HL-60 (cell line): ENCODE measurements around the gene HBA2.

ENCODE experiments used
- DNase-seq, 2 experiments: peaks; one replicate each; pipeline ENCODE4 v3.0.0-alpha.2; 2010 to 2020; ENCODE audit warnings: low read depth in 1 of 2, low spot score in 1 of 2
- H3K27ac ChIP-seq: fragments of 250-450 bp; sonication (Bioruptor Pico); replicated peaks from 2 replicates; pipeline ENCODE4 v1.5.1; 2020; ENCODE audit warnings: mild to moderate bottlenecking, moderate library complexity
- H3K27me3 ChIP-seq: fragments of 250-450 bp; sonication (Bioruptor Pico); 2 replicates; pipeline ENCODE4 v1.5.1; 2021; ENCODE audit warnings: mild to moderate bottlenecking, moderate library complexity; ENCODE audit not compliant: insufficient read depth, poor library complexity, severe bottlenecking
- H3K4me3 ChIP-seq: replicated peaks from 2 replicates; pipeline ENCODE4 v1.5.1; 2011; ENCODE audit warnings: mild to moderate bottlenecking, control low read depth, low read length; ENCODE audit not compliant: insufficient read depth
- GABPA ChIP-seq: IDR thresholded peaks from 2 replicates; pipeline ENCODE4 v1.6.1; 2012; ENCODE audit warnings: low read depth
- POLR2AphosphoS5 ChIP-seq: IDR thresholded peaks from 2 replicates; pipeline ENCODE4 v1.6.1; 2012; ENCODE audit warnings: low read depth
- SPI1 ChIP-seq: IDR thresholded peaks from 2 replicates; pipeline ENCODE4 v1.6.1; 2012; ENCODE audit warnings: low read depth, mild to moderate bottlenecking, borderline replicate concordance
- TF ChIP-seq, protein P1 (sequence below): IDR thresholded peaks from one replicate; pipeline ENCODE4 v1.5.1; 2011; ENCODE audit warnings: low read length, control low read depth, inconsistent platforms; ENCODE audit not compliant: insufficient read depth
- TF ChIP-seq, protein P2 (sequence below): IDR thresholded peaks from 2 replicates; pipeline ENCODE4 v1.6.1; 2012; ENCODE audit warnings: low read depth; ENCODE audit not compliant: insufficient replicate concordance

The HBA2 gene

GRCh38 chr16:144797-145252 is 27.9 kb upstream of the HBA2 start:
- no peak for DNase-seq
- Histone ChIP-seq H3K27ac (no peak overlapping the region), H3K4me3 (no peak overlapping the region), H3K27me3 (peaks cover 9% of the 10 kb centered on the region)
- TF ChIP-seq, protein P1, sequence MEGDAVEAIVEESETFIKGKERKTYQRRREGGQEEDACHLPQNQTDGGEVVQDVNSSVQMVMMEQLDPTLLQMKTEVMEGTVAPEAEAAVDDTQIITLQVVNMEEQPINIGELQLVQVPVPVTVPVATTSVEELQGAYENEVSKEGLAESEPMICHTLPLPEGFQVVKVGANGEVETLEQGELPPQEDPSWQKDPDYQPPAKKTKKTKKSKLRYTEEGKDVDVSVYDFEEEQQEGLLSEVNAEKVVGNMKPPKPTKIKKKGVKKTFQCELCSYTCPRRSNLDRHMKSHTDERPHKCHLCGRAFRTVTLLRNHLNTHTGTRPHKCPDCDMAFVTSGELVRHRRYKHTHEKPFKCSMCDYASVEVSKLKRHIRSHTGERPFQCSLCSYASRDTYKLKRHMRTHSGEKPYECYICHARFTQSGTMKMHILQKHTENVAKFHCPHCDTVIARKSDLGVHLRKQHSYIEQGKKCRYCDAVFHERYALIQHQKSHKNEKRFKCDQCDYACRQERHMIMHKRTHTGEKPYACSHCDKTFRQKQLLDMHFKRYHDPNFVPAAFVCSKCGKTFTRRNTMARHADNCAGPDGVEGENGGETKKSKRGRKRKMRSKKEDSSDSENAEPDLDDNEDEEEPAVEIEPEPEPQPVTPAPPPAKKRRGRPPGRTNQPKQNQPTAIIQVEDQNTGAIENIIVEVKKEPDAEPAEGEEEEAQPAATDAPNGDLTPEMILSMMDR: no peak
- TF ChIP-seq SPI1 (no peak), GABPA (no peak), POLR2AphosphoS5 (no peak)
- TF ChIP-seq, protein P2, sequence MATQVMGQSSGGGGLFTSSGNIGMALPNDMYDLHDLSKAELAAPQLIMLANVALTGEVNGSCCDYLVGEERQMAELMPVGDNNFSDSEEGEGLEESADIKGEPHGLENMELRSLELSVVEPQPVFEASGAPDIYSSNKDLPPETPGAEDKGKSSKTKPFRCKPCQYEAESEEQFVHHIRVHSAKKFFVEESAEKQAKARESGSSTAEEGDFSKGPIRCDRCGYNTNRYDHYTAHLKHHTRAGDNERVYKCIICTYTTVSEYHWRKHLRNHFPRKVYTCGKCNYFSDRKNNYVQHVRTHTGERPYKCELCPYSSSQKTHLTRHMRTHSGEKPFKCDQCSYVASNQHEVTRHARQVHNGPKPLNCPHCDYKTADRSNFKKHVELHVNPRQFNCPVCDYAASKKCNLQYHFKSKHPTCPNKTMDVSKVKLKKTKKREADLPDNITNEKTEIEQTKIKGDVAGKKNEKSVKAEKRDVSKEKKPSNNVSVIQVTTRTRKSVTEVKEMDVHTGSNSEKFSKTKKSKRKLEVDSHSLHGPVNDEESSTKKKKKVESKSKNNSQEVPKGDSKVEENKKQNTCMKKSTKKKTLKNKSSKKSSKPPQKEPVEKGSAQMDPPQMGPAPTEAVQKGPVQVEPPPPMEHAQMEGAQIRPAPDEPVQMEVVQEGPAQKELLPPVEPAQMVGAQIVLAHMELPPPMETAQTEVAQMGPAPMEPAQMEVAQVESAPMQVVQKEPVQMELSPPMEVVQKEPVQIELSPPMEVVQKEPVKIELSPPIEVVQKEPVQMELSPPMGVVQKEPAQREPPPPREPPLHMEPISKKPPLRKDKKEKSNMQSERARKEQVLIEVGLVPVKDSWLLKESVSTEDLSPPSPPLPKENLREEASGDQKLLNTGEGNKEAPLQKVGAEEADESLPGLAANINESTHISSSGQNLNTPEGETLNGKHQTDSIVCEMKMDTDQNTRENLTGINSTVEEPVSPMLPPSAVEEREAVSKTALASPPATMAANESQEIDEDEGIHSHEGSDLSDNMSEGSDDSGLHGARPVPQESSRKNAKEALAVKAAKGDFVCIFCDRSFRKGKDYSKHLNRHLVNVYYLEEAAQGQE: no peak

GRCh38 chr16:146646-147045 is 26.0 kb upstream of the HBA2 start:
- Histone ChIP-seq H3K27me3 (peaks cover 12% of the 10 kb centered on the region), H3K27ac (no peak overlapping the region), H3K4me3 (no peak overlapping the region)
- DNase-seq: no peak
- TF ChIP-seq SPI1 (no peak), POLR2AphosphoS5 (no peak), GABPA (no peak)
- TF ChIP-seq, protein P2: no peak
- TF ChIP-seq, protein P1: no peak

DNA sequence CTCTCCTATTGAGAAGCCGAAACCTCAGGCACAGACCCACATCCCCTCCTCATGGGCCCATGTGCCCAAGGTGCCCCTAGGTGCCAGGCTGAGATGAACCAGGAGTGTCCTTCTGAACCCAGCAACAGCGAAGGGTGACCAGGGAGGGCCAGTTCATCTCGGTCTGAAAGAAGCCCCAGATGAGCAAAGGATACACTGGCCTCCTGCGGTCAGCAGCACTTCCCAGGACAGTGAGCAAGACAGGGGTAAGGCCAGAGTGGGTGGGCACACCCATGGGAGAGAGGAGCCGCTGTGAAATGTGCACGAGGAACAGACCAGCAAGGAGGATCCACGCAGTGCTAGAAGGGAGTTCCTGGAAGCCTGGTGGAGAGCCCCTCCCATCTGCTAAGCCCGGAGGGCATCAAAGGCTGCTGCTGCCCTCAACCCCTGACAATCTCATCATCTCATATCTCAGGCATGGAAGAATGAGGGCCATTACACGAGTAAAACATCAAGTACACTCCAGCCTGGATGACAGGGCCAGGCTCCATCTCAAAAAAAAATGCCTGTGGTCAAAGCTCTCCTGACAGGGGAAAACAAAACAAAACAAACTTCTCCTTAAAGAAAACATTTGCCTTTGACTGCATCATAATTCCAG is 23.5 kb upstream of the HBA2 start:
- TF ChIP-seq, protein P2: no peak
- TF ChIP-seq GABPA (no peak), POLR2AphosphoS5 (no peak), SPI1 (no peak)
- TF ChIP-seq, protein P1: no peak
- Histone ChIP-seq H3K27me3 (peaks cover 15% of the 10 kb centered on the region), H3K27ac (no peak overlapping the region), H3K4me3 (no peak overlapping the region)
- no peak for DNase-seq
